Liver (tissue), 9 donors: ENCODE results near the gene KLK1. TPM values are rescaled to one million over a fixed set of nuclear protein-coding genes. Genes with fewer than 3 reads are reported as not detected.

Source experiments
- DNase-seq: peaks from one replicate; pipeline ENCODE4 v3.0.0-alpha.2; 2017; ENCODE audit warnings: low spot score
- H3K27ac ChIP-seq, 2 donors: one replicate each; pipeline ENCODE4 v1.7.0; 2013; ENCODE audit warnings: inconsistent platforms in 2 of 2, low read length in 2 of 2, control low read depth in 1 of 2, low read depth in 1 of 2, mild to moderate bottlenecking in 1 of 2
- H3K27me3 ChIP-seq, 4 donors: one replicate each; pipeline versions ENCODE4 v1.6.1 to v1.7.0; 2013; ENCODE audit warnings: low read length in 3 of 4, inconsistent platforms in 1 of 4, mild to moderate bottlenecking in 1 of 4, moderate library complexity in 1 of 4; ENCODE audit not compliant: control insufficient read depth in 4 of 4, insufficient read depth in 4 of 4
- H3K36me3 ChIP-seq, 4 donors: one replicate each; pipeline versions ENCODE4 v1.6.1 to v1.7.0; 2013; ENCODE audit warnings: low read length in 3 of 4, mild to moderate bottlenecking in 3 of 4, low read depth in 1 of 4, moderate library complexity in 1 of 4; ENCODE audit not compliant: control insufficient read depth in 4 of 4, insufficient read depth in 3 of 4
- H3K4me1 ChIP-seq, 4 donors: one replicate each; pipeline versions ENCODE4 v1.6.1 to v1.7.0; 2013; ENCODE audit warnings: low read length in 3 of 4, mild to moderate bottlenecking in 3 of 4, moderate library complexity in 1 of 4; ENCODE audit not compliant: control insufficient read depth in 4 of 4, insufficient read depth in 4 of 4
- H3K4me3 ChIP-seq, 3 donors: one replicate each; pipeline versions ENCODE4 v1.6.1 to v1.7.0; 2013; ENCODE audit warnings: low read length in 3 of 3, control low read depth in 1 of 3, low read depth in 1 of 3, mild to moderate bottlenecking in 1 of 3
- H3K9ac ChIP-seq, 2 donors: one replicate each; pipeline ENCODE4 v1.7.0; 2013; ENCODE audit warnings: low read length in 2 of 2, mild to moderate bottlenecking in 2 of 2, moderate library complexity in 2 of 2, control low read depth in 1 of 2, low read depth in 1 of 2
- H3K9me3 ChIP-seq, 4 donors: one replicate each; pipeline versions ENCODE4 v1.6.1 to v1.7.0; 2013; ENCODE audit warnings: low read length in 3 of 4; ENCODE audit not compliant: control insufficient read depth in 4 of 4
- EGR1 ChIP-seq, 2 donors: IDR thresholded peaks; 2 replicates each; pipeline ENCODE4 v1.6.1; 2016 to 2018; ENCODE audit warnings: antibody characterized with exemption in 2 of 2, low read depth in 2 of 2
- FOXA1 ChIP-seq: IDR thresholded peaks from 2 replicates; pipeline ENCODE4 v1.6.1; 2016; ENCODE audit warnings: antibody characterized with exemption
- FOXA2 ChIP-seq: IDR thresholded peaks from 2 replicates; pipeline ENCODE4 v1.6.1; 2016; ENCODE audit warnings: antibody characterized with exemption
- GABPA ChIP-seq, 2 donors: IDR thresholded peaks in 1 of 2; conservative IDR thresholded peaks in 1 of 2; 2 replicates each; pipeline ENCODE4 v1.6.1; 2016; ENCODE audit warnings: antibody characterized with exemption in 2 of 2, mild to moderate bottlenecking in 1 of 2, moderate library complexity in 1 of 2
- HNF4A ChIP-seq, 2 donors: conservative IDR thresholded peaks; 2 replicates each; pipeline ENCODE4 v1.6.1; 2016; ENCODE audit warnings: antibody characterized with exemption in 2 of 2, mild to moderate bottlenecking in 2 of 2
- HNF4G ChIP-seq: IDR thresholded peaks from 2 replicates; pipeline ENCODE4 v1.6.1; 2016; ENCODE audit warnings: antibody characterized with exemption
- JUND ChIP-seq, 2 donors: IDR thresholded peaks; 2 replicates each; pipeline ENCODE4 v1.6.1; 2016; ENCODE audit warnings: antibody characterized with exemption in 2 of 2
- MAX ChIP-seq: IDR thresholded peaks from 2 replicates; pipeline ENCODE4 v1.6.1; 2016; ENCODE audit warnings: antibody characterized with exemption
- NR2F2 ChIP-seq: IDR thresholded peaks from 2 replicates; pipeline ENCODE4 v1.6.1; 2016; ENCODE audit warnings: antibody characterized with exemption
- RAD21 ChIP-seq, 2 donors: IDR thresholded peaks; 2 replicates each; pipeline ENCODE4 v1.6.1; 2016; ENCODE audit warnings: antibody characterized with exemption in 2 of 2, mild to moderate bottlenecking in 2 of 2
- RXRA ChIP-seq, 2 donors: IDR thresholded peaks; 2 replicates each; pipeline ENCODE4 v1.6.1; 2017 to 2018; ENCODE audit warnings: antibody characterized with exemption in 2 of 2, mild to moderate bottlenecking in 1 of 2
- SP1 ChIP-seq: IDR thresholded peaks from 2 replicates; pipeline ENCODE4 v1.6.1; 2018; ENCODE audit warnings: antibody characterized with exemption, mild to moderate bottlenecking
- TAF1 ChIP-seq: conservative IDR thresholded peaks from 2 replicates; pipeline ENCODE4 v1.6.1; 2016; ENCODE audit warnings: antibody characterized with exemption, mild to moderate bottlenecking
- YY1 ChIP-seq: IDR thresholded peaks from 2 replicates; pipeline ENCODE4 v1.6.1; 2016; ENCODE audit warnings: antibody characterized with exemption, mild to moderate bottlenecking
- WGBS: extraction: QIAGEN DNeasy Blood & Tissue Kit; methylation state at CpG from one replicate; pipeline ENCODE4 v1.1.7; 2013; 5-methylcytosine and 5-hydroxymethylcytosine counted together
- polyA plus RNA-seq, 2 donors: library from polyadenylated mRNA; stranded (reverse) in 1 of 2; unstranded in 1 of 2; fragments of 200-250 nt in 1 of 2; fragments of >200 nt in 1 of 2; fragmentation: Nextera tagmentation in 1 of 2; extraction: Ambion mirVana in 1 of 2; gene quantifications; one replicate each; pipeline versions ENCODE4 v1.2.1 to v1.2.3, GENCODE V29; 2013 to 2015
- total RNA-seq, 2 donors: library from RNA; depleted of rRNA; stranded (reverse); fragments of >200 nt; gene quantifications; one replicate each; pipeline ENCODE4 v1.2.3, GENCODE V29; 2014
- TF ChIP-seq, protein P1 (sequence below): IDR thresholded peaks from 2 replicates; pipeline ENCODE4 v1.6.1; 2016; ENCODE audit warnings: antibody characterized with exemption
- TF ChIP-seq, protein P2 (sequence below): IDR thresholded peaks from 2 replicates; pipeline ENCODE4 v1.6.1; 2016; ENCODE audit warnings: antibody characterized with exemption
- TF ChIP-seq, protein P3 (sequence below): IDR thresholded peaks from 2 replicates; pipeline ENCODE4 v1.6.1; 2016; ENCODE audit warnings: antibody characterized with exemption, mild to moderate bottlenecking
- TF ChIP-seq, protein P4 (sequence below): fragments of 150-350 bp; IDR thresholded peaks from 2 replicates; pipeline ENCODE4 v1.5.1; 2017; ENCODE audit warnings: improper control_type of control experiment, low read depth, low read length; ENCODE audit not compliant: missing input control
- donor health status: healthy.
- donor health status: healthy.
- donor health status: healthy.
- donor health status: healthy.
- donor health status: healthy.

Gene KLK1
- total and polyA plus RNA-seq, 4 donors = not detected

DNA sequence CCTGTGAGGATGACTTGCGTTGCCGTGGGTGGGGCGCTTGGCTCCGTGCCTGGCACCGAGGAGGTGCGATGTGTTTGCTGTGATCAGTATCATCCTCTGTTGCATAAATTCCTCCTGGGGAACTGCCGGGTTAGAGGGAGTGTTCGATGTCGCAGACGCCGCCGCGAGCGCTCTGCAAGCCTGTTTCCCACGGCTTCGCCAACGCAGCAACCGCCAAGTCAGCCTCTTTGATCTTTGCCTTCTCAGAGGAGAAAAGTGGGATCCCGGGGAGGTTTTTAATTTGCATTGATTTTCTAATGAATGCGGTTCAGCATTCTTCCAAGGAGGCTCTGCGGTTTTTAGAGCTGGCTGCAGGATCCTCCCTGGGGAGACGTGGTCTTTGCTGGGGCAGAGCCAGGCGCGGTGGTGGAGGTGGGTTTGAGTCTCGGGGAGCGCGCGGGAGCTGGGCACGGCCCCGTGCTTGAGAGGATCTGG is 45.7 kb downstream of the KLK1 start (continued):
- TF ChIP-seq, protein P1, sequence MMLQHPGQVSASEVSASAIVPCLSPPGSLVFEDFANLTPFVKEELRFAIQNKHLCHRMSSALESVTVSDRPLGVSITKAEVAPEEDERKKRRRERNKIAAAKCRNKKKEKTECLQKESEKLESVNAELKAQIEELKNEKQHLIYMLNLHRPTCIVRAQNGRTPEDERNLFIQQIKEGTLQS = no peak
- TF ChIP-seq JUND (IDR thresholded peaks at IDR 0.05) = no peak
- TF ChIP-seq MAX = no peak
- no peak for TF ChIP-seq SP1
- no peak for TF ChIP-seq RXRA (IDR thresholded peaks at IDR 0.05)

- Histone ChIP-seq H3K27me3 (peaks cover 0 to 11% (median 6%) of the 10 kb centered on the region in 4 donors), H3K27ac (no peak overlapping the region), H3K36me3 (no peaks in the 10 kb centered on the region), H3K4me1 (no peaks in the 10 kb centered on the region), H3K9me3 (no peaks in the 10 kb centered on the region), H3K4me3 (no peak overlapping the region), H3K9ac (no peak overlapping the region)
- WGBS = 37% methylated on average over 4 of the region's 4 CpGs
- DNase-seq = no peak
- TF ChIP-seq, protein P2, sequence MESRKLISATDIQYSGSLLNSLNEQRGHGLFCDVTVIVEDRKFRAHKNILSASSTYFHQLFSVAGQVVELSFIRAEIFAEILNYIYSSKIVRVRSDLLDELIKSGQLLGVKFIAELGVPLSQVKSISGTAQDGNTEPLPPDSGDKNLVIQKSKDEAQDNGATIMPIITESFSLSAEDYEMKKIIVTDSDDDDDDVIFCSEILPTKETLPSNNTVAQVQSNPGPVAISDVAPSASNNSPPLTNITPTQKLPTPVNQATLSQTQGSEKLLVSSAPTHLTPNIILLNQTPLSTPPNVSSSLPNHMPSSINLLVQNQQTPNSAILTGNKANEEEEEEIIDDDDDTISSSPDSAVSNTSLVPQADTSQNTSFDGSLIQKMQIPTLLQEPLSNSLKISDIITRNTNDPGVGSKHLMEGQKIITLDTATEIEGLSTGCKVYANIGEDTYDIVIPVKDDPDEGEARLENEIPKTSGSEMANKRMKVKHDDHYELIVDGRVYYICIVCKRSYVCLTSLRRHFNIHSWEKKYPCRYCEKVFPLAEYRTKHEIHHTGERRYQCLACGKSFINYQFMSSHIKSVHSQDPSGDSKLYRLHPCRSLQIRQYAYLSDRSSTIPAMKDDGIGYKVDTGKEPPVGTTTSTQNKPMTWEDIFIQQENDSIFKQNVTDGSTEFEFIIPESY = no peak
- no peak for TF ChIP-seq FOXA1
- no peak for TF ChIP-seq TAF1
- TF ChIP-seq MAX = no peak
- TF ChIP-seq FOXA2 = no peak
- no peak for TF ChIP-seq EGR1 (IDR thresholded peaks at IDR 0.05; ENCODE audit: low read depth in 2 of 2)
- no peak for TF ChIP-seq JUND (IDR thresholded peaks at IDR 0.05)
- TF ChIP-seq, protein P3, sequence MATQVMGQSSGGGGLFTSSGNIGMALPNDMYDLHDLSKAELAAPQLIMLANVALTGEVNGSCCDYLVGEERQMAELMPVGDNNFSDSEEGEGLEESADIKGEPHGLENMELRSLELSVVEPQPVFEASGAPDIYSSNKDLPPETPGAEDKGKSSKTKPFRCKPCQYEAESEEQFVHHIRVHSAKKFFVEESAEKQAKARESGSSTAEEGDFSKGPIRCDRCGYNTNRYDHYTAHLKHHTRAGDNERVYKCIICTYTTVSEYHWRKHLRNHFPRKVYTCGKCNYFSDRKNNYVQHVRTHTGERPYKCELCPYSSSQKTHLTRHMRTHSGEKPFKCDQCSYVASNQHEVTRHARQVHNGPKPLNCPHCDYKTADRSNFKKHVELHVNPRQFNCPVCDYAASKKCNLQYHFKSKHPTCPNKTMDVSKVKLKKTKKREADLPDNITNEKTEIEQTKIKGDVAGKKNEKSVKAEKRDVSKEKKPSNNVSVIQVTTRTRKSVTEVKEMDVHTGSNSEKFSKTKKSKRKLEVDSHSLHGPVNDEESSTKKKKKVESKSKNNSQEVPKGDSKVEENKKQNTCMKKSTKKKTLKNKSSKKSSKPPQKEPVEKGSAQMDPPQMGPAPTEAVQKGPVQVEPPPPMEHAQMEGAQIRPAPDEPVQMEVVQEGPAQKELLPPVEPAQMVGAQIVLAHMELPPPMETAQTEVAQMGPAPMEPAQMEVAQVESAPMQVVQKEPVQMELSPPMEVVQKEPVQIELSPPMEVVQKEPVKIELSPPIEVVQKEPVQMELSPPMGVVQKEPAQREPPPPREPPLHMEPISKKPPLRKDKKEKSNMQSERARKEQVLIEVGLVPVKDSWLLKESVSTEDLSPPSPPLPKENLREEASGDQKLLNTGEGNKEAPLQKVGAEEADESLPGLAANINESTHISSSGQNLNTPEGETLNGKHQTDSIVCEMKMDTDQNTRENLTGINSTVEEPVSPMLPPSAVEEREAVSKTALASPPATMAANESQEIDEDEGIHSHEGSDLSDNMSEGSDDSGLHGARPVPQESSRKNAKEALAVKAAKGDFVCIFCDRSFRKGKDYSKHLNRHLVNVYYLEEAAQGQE = no peak
- TF ChIP-seq HNF4G = no peak
- TF ChIP-seq YY1 = no peak
- TF ChIP-seq RAD21 (IDR thresholded peaks at IDR 0.05) = no peak
- no peak for TF ChIP-seq SP1
- no peak for TF ChIP-seq NR2F2
- no peak for TF ChIP-seq RXRA (IDR thresholded peaks at IDR 0.05)
- TF ChIP-seq, protein P4, sequence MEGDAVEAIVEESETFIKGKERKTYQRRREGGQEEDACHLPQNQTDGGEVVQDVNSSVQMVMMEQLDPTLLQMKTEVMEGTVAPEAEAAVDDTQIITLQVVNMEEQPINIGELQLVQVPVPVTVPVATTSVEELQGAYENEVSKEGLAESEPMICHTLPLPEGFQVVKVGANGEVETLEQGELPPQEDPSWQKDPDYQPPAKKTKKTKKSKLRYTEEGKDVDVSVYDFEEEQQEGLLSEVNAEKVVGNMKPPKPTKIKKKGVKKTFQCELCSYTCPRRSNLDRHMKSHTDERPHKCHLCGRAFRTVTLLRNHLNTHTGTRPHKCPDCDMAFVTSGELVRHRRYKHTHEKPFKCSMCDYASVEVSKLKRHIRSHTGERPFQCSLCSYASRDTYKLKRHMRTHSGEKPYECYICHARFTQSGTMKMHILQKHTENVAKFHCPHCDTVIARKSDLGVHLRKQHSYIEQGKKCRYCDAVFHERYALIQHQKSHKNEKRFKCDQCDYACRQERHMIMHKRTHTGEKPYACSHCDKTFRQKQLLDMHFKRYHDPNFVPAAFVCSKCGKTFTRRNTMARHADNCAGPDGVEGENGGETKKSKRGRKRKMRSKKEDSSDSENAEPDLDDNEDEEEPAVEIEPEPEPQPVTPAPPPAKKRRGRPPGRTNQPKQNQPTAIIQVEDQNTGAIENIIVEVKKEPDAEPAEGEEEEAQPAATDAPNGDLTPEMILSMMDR = no peak
- TF ChIP-seq HNF4A (conservative IDR thresholded peaks at IDR 0.05) = no peak
- TF ChIP-seq, protein P1 = no peak
- TF ChIP-seq GABPA (IDR thresholded peaks at IDR 0.05 in 1 of 2, conservative IDR thresholded peaks at IDR 0.05 in 1 of 2) = no peak
These were observed 46.3 kb downstream of the KLK1 start for GRCh38 chr19:50777261-50777660.
